HG02588 (cell line): ENCODE measurements around the gene KRT75.

Experiments
- ATAC-seq: cut with Tn5 transposase; IDR thresholded peaks from one replicate; pipeline ENCODE4 v1.9.1; 2021; ENCODE audit warnings: mild to moderate bottlenecking, moderate library complexity; ENCODE audit not compliant: unreplicated experiment

KRT75 gene

DNA sequence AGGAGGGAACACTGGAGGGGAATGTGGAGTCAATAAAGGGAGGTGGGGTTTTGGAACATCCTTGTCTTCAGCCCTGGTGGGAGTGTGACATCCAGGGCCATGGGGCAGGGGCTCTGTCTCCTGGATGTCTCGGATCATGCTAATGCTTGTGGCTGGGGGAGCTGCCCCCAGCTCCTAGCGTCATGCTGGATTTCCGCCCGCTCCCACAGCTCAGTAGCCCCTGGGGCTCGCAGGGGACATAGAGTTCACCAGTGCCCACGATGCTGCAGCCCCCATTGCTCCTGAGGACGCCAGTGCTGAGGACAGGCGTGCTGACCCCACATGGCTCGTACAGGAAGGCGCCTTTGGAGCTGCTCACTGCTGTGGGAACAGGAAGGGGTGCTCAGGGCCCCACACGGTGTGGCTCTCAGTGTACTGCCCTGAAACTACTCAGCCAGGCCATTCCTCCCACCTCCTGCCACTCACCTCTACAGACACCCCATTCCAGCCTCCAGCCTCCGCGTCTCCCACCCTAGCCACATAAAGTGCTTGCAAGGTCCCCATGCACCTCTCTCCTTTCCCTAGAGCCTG is 39.2 kb downstream of the KRT75 start:
- no peak for ATAC-seq

GRCh38 chr12:52392465-52393007 is 41.6 kb downstream of the KRT75 start:
- ATAC-seq: no peak

GRCh38 chr12:52391618-52392002 is 42.6 kb downstream of the KRT75 start:
- ATAC-seq: no peak

DNA sequence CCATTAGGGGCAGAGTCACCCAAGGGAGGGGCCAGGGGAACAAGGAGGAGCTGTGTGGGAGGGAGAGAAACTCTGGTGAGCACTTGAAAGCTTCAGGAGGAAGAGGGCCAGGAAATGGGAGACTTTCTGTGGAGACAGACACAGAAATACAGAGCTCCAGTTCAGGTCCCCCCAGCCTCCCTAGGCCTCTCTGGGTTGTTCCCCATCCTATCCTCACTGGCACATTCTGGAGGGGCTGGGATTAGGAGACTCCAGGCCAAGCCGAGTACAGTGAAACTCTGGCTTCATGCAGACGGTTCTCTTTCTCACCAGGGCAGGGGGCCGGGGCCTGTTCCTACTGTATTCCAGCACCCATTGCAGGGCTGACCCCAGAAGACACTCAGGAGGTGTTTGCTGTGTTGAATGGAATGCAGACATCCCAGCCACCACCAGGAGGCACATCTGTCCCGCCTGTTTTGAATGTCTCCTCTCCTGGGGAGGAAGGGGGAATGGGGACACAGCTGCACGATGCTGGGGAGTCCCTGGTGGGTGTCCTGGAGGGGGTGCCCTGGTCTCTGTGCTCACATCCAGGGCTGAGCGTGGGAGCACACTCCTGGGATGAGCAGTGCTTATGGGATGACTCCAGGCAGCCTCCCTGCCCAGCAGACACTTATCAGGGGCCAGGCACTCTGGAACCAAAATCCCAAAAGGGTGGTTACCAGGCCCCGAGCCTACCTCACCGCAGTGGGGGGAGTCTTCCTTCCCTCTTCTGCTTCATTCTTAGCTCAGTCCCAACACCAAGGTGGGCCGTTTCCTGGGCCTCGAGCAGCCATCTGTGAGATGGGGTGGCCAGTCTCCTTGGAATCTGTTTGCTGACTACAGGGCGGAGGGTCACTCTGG is 43.2 kb downstream of the KRT75 start:
- no peak for ATAC-seq

DNA sequence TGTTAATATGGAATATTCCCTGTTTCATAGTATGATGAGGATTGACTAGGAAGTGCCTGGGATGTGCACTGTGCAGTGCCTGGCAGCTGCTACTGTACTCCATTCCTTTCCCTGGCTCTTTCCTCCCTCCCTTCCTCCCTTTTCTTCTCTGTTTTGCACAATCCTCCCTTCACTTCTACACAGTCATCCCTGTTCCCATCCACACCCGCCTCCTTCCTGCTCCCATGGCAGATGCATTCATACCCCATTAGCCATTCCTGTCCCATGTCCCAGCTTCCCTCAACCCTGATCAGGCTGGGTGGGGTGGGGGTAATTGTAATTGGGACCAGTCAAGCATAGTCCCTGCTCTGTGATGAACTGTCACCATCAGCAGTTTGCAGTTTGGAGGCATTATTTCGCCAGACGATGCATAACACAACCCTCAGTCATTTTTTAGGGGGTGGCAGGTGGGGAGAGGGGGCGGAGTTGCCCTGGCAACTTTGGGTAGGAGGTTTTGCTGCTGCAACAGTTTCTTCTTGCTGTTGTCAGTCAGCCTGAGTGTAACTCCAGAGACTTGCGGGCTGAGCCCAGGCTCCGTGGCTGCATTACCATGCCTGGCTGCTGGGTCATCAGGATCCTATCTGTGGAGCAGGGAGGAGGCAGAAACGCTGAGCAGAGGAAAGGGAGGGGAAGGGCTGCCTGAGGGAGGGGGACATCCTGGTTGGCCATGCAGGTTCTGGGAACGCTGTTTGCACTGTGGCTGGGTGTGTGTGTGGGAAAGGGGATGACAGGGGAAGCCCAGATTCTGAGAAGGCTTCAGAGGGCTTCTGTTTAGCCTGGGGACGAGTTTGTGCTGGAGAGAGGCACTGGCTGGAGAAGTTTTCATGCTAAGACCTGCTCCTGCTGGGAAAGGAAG is 44.6 kb downstream of the KRT75 start:
- no peak for ATAC-seq

- no peak for ATAC-seq
These were observed 46.3 kb downstream of the KRT75 start for GRCh38 chr12:52387859-52388258.

- ATAC-seq: no peak
These were observed 48.9 kb downstream of the KRT75 start, which contains the start of gene KRT84 for GRCh38 chr12:52385226-52385702. Gene KRT84, minus strand, starts transcription at chr12:52385652. Its CDS starts 67 bp downstream, at chr12:52385585.

DNA sequence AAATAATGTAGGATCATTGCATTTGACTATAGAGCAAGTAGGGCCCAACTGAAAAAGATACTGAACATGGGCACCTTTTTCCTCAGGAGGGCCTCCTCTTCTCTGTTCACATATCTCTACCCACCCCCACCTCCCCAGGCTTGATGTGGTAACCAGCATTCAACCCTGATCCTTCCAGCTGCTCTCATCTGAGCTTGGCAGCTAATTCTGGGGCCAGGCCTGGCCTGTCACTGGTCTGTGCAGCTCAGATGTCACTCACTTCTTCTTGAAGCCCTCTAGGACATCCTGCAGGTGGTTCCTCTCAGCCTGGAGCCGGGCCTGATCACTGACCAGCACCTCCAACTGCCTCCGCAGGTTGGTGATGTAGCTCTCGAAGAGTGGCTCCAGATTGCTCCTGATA is 50.8 kb downstream of the KRT75 start:
- ATAC-seq: no peak

DNA sequence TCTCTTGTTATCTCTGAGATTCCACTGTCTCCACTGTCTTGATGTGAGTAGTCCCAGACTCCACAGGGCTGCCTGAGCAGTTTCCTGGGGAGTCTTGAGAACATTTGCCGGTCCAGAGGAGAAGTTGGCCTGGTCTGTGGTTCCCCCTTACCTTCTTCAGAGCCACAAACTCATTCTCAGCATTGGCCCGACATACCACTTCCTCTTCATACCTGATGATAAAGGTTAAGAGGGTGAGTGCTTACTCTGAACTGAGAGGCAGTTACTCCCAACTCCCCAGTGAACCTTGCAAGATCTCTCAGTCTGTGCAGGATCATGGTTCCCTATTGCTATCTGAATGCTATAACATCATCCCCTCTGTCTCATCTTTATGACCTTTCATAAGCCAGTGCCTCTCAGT is 51.3 kb downstream of the KRT75 start:
- no peak for ATAC-seq

GRCh38 chr12:52381206-52381605 is 53.0 kb downstream of the KRT75 start:
- no peak for ATAC-seq

DNA sequence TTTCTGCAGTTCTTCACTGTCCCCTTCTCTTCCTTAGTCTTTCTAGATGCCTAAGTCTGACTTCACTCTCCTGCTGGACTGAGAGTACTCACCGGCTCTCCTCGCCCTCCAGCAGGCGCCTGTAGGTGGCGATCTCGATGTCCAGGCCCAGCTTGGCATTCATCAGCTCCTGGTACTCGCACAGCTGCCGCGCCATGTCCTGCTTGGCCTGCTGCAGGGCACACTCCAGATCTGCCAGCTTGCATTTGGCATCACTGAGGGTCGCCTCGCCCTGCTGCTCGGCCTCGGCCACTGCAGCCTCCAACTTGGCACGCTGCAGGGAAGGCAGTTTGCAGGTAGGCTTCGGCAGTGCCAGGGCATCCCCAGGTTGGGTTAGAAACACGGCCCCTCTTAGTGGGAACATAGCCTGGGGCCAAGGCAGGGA is 53.9 kb downstream of the KRT75 start:
- ATAC-seq: no peak

DNA sequence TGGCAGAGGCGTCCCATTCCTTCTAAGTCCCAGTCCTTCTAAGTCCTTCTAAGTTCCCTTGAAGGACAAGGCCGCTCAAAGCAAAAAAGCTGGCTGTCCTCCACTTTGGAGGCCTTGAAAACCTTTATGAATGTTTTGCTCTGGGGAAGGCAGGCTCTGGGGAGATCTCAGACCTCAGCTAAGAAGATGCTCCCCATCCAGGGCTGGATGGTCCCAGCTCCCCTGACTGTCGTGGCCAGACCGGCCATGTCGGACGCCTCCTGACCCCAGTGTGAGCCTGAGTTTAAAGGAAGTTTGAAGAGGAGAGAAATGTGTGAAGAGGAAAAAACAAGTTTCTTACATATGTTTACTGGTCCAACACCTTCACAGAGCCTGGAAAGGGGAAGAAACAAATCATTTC is 54.6 kb downstream of the KRT75 start:
- no peak for ATAC-seq

GRCh38 chr12:52378091-52378490 is 56.1 kb downstream of the KRT75 start:
- ATAC-seq: no peak

- ATAC-seq: no peak
These were observed 56.9 kb downstream of the KRT75 start for GRCh38 chr12:52377266-52377665.
